Measurements from ENCODE around the gene ZNF552. TPM values are rescaled to one million over a fixed set of nuclear protein-coding genes. Genes with fewer than 3 reads are reported as not detected.
A peak's percentile ranks its signal among the peaks of the same experiment; 100 is the strongest.

ZNF552 gene
- total and polyA plus RNA-seq, 2 of the 4 experiments (the other 2 are of a cell fraction) = 2.8 to 4.7 TPM

DNA sequence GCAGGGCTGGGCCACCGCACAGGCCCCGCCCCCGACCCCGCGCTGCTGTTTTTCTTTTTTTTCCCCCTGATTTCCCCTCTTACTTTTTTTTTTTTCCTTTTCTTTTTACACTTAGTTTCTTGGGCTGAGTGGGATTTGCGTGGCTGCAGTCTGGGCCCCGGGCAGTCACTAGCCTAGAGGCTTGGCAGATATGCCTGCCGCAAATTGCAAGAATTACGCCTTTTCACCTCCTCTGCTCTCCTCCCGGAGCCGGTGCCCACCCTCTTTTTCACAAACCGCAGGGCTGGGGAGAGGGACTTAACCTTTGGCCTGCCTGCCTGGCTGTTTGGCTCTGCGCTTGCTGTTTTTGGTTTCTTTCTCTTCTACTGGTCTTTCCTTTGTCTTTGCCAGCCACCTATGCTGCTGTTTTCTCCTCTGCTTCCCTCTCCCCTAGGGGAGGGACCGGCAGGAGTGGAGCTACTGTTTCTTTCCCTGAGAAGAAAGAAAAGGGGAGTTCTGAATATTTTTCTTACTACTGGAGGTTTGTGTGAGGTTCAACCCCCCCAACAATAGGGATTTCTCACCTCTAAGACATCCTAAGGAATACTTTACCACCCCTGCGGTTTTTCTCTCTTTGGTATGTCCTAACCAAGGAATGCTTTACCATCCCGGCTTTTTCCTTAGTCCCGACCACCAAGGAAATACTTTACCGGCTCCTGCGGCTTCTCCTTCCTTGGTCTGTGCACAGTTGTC lies 11.0 kb downstream of the ZNF552 start:
- Histone ChIP-seq H3K9ac (ENCODE audit: low read depth, low read length) (peak overlapping the region; percentile 95), H4K20me1 (ENCODE audit: insufficient read depth, low read length) (no peaks in the 10 kb centered on the region), H2BK20ac (ENCODE audit: low read depth, low read length) (peak overlapping the region; percentile 33; the same call in 1 of the 2 replicates), H2BK120ac (ENCODE audit: low read depth, low read length) (peak overlapping the region; percentile 73), H2AK9ac (replicated peaks; ENCODE audit: low read depth, low read length, poor library complexity) (peak overlapping the region; percentile 95), H3K9me1 (ENCODE audit: insufficient read depth, low read length) (no peaks in the 10 kb centered on the region; the same call in 1 of the 2 replicates), H3K56ac (ENCODE audit: extremely low read depth, insufficient read depth, low read length) (peak overlapping the region; percentile 95; the same call in 1 of the 2 replicates), H2AK5ac (ENCODE audit: low read depth, low read length) (peak overlapping the region; percentile 73; the same call in 1 of the 2 replicates), H2BK15ac (ENCODE audit: low read depth, low read length) (peak overlapping the region; percentile 54; the same call in 1 of the 3 replicates), H4K91ac (ENCODE audit: insufficient read depth, low read depth, low read length) (peak overlapping the region; percentile 71), H3K4me2 (ENCODE audit: low read depth, low read length) (peak overlapping the region; percentile 91), H3K9me3 (ENCODE audit: control insufficient read depth, insufficient read depth, low read length) (no peaks in the 10 kb centered on the region), H3K27ac (ENCODE audit: insufficient read depth, low read length) (peak overlapping the region; percentile 88), H3K23ac (ENCODE audit: low read depth, low read length) (peak overlapping the region; percentile 96), H3K14ac (replicated peaks; ENCODE audit: low read depth, low read length) (peak overlapping the region; percentile 92), H3K36me3 (ENCODE audit: control insufficient read depth, insufficient read depth, low read length) (peaks cover 7% of the 10 kb centered on the region), H4K5ac (ENCODE audit: low read depth, low read length) (peak overlapping the region; percentile 86), H3K4me1 (ENCODE audit: control insufficient read depth, insufficient read depth, low read length) (peaks cover 6% of the 10 kb centered on the region), H3K27me3 (ENCODE audit: control insufficient read depth, insufficient read depth, low read length) (no peaks in the 10 kb centered on the region), H2BK5ac (ENCODE audit: low read depth, low read length, poor library complexity, severe bottlenecking) (peak overlapping the region; percentile 87), H2AFZ (replicated peaks; ENCODE audit: low read length, poor library complexity) (peak overlapping the region; percentile 93), H3K4ac (ENCODE audit: low read depth, low read length) (peak overlapping the region; percentile 92), H3K4me3 (ENCODE audit: insufficient read depth, low read depth, low read length) (peak overlapping the region; percentile 59), H3K18ac (ENCODE audit: low read depth, low read length) (peak overlapping the region; percentile 77), H3K79me1 (ENCODE audit: low read depth in 1 of 2, low read length in 2 of 2) (peaks cover 25 to 41% of the 10 kb centered on the region in 2 experiments), H4K8ac (ENCODE audit: low read depth in 2 of 2, low read length in 2 of 2) (peak overlapping the region; percentile 48 to 95)
- BruUV-seq (replicated peaks) = no TSS peak
- intact Hi-C loops (cut with micrococcal nuclease) (no loop called here), dilution Hi-C loops (cut with HindIII; ENCODE audit: low sequenced_read_pairs, unreplicated experiment) (no loop called here), in situ Hi-C loops (cut with MboI; ENCODE audit: low sequenced_read_pairs) (no loop called here)
- ATAC-seq (ENCODE audit: low read depth) = peak; percentile 71
- DNase-seq = peak; percentile 79
- POLR2A ChIA-PET (ENCODE audit: unreplicated experiment) = interaction anchor here (1.2 kb wide), 1 partner anchor 16 kb away, joined by 4 read pairs; no protein-coding TSS in a partner anchor
- CTCF ChIA-PET = no interaction called here
- TF ChIP-seq BHLHE40 (IDR thresholded peaks at IDR 0.05; ENCODE audit: low read depth, low read length) = peak; percentile 73
- TF ChIP-seq POLR2A (IDR thresholded peaks at IDR 0.05; ENCODE audit: low read depth, low read length) = no peak
- no peak for TF ChIP-seq NFE2L2 (IDR thresholded peaks at IDR 0.05; ENCODE audit: low read depth, low read length)
- TF ChIP-seq, protein P1, sequence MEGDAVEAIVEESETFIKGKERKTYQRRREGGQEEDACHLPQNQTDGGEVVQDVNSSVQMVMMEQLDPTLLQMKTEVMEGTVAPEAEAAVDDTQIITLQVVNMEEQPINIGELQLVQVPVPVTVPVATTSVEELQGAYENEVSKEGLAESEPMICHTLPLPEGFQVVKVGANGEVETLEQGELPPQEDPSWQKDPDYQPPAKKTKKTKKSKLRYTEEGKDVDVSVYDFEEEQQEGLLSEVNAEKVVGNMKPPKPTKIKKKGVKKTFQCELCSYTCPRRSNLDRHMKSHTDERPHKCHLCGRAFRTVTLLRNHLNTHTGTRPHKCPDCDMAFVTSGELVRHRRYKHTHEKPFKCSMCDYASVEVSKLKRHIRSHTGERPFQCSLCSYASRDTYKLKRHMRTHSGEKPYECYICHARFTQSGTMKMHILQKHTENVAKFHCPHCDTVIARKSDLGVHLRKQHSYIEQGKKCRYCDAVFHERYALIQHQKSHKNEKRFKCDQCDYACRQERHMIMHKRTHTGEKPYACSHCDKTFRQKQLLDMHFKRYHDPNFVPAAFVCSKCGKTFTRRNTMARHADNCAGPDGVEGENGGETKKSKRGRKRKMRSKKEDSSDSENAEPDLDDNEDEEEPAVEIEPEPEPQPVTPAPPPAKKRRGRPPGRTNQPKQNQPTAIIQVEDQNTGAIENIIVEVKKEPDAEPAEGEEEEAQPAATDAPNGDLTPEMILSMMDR (conservative IDR thresholded peaks at IDR 0.05; ENCODE audit: low read depth, low read length) = no peak
- TF ChIP-seq MAZ (IDR thresholded peaks at IDR 0.05; ENCODE audit: borderline replicate concordance, low read depth, low read length) = 0 out of 2 replicates have a peak, but pooled peaks have one; percentile 6
- no CpG with 5 or more reads among the region's 19 CpGs for WGBS, 2 experiments (ENCODE audit: extremely low coverage in 2 of 2, insufficient read length in 1 of 2)

Data from IMR-90 (cell line).